Activated T-helper 2 cell treated with anti-CD3 and anti-CD28 coated beads, Interferon-gamma antibody, Interleukin-2, Interleukin-4, amounts not matched to agents 10 μg/mL and 5 μg/mL and 100 μg/mL, durations not matched to agents 14 hours and 24 hours and 36 hours (primary cell): ENCODE results near the gene ZDHHC7. TPM values are rescaled to one million over a fixed set of nuclear protein-coding genes. Genes with fewer than 3 reads are reported as not detected.

Experiments used
- DNase-seq: peaks from one replicate; pipeline ENCODE4 v3.0.0; 2021; ENCODE audit warnings: low spot score
- H3K27ac Mint-ChIP-seq: one replicate; pipeline ENCODE4 v1.8.0; 2021; ENCODE audit warnings: mixed read lengths
- H3K27me3 Mint-ChIP-seq: one replicate; pipeline ENCODE4 v1.8.0; 2021; ENCODE audit warnings: low read depth, mixed read lengths
- H3K36me3 Mint-ChIP-seq: one replicate; pipeline ENCODE4 v1.8.0; 2021; ENCODE audit warnings: low read depth, mixed read lengths
- H3K4me1 Mint-ChIP-seq: one replicate; pipeline ENCODE4 v1.8.0; 2021; ENCODE audit warnings: low read depth, mixed read lengths
- H3K4me3 Mint-ChIP-seq: one replicate; pipeline ENCODE4 v1.8.0; 2021; ENCODE audit warnings: low read depth, mild to moderate bottlenecking, moderate library complexity, mixed read lengths
- H3K9me3 Mint-ChIP-seq: one replicate; pipeline ENCODE4 v1.8.0; 2021; ENCODE audit warnings: mixed read lengths
- intact Hi-C: fragments of 100-400 bp; cut with micrococcal nuclease; formaldehyde crosslinking; loops from one replicate; pipeline ENCODE4 v1.15.1; 2023
- total RNA-seq: library from RNA; stranded (reverse); gene quantifications from 2 replicates; pipeline ENCODE4 v1.2.3, GENCODE V29; 2022

ZDHHC7 gene
- total RNA-seq, 1 donor from 2014 or later, result 30.0 TPM

DNA sequence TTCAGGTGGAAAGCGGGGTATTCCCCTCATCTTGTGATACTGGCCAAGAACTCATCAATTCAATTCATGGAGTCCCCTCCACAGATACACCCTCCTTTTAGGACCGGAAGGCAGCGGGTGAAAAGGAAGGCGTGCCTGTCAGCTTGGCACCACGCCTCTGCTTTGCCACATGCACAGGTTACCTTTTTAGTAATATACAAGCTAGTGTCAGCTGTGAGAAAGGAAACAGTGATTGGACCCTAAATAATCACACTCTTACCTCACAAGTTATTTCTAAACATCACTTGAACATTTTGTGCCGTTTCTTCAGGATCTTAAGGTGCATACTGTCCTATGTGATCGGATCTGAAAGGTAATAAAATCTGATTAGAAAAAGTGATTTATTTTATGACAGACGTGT is 15.7 kb downstream of the ZDHHC7 start:
- H3K4me1 Mint-ChIP-seq, result peaks cover 10% of the 10 kb centered on the region
- no peaks in the 10 kb centered on the region for H3K9me3 Mint-ChIP-seq
- H3K27me3 Mint-ChIP-seq, result no peaks in the 10 kb centered on the region
- no peak overlapping the region for H3K4me3 Mint-ChIP-seq
- no peak overlapping the region for H3K27ac Mint-ChIP-seq
- no peak for DNase-seq
- H3K36me3 Mint-ChIP-seq, result peaks cover 32% of the 10 kb centered on the region
- intact Hi-C loops, result no loop called here

GRCh38 chr16:84993926-84994325 is 17.4 kb downstream of the ZDHHC7 start:
- no peak overlapping the region for H3K4me3 Mint-ChIP-seq
- peaks cover 40% of the 10 kb centered on the region for H3K36me3 Mint-ChIP-seq
- no peak overlapping the region for H3K27ac Mint-ChIP-seq

GRCh38 chr16:84992717-84993075 is 18.6 kb downstream of the ZDHHC7 start:
- Mint-ChIP-seq H3K4me1 (peaks cover 6% of the 10 kb centered on the region), H3K36me3 (peaks cover 45% of the 10 kb centered on the region), H3K4me3 (no peak overlapping the region), H3K27me3 (no peaks in the 10 kb centered on the region), H3K9me3 (no peaks in the 10 kb centered on the region), H3K27ac (no peak overlapping the region)
- intact Hi-C loops, result no loop called here
- no peak for DNase-seq

More at GRCh38 chr16:84993926-84994325, 17.4 kb downstream of the ZDHHC7 start:
- intact Hi-C loops, result no loop called here
- no peak for DNase-seq
- no peaks in the 10 kb centered on the region for H3K27me3 Mint-ChIP-seq
- H3K4me1 Mint-ChIP-seq, result peaks cover 6% of the 10 kb centered on the region
- no peaks in the 10 kb centered on the region for H3K9me3 Mint-ChIP-seq

- intact Hi-C loops, result no loop called here
- Mint-ChIP-seq H3K27me3 (no peaks in the 10 kb centered on the region), H3K9me3 (no peaks in the 10 kb centered on the region), H3K36me3 (peaks cover 57% of the 10 kb centered on the region), H3K4me1 (peaks cover 12% of the 10 kb centered on the region), H3K27ac (no peak overlapping the region), H3K4me3 (no peak overlapping the region)
- no peak for DNase-seq
These were observed 20.6 kb downstream of the ZDHHC7 start for GRCh38 chr16:84990782-84991181.

- peaks cover 50% of the 10 kb centered on the region for H3K36me3 Mint-ChIP-seq
- H3K4me1 Mint-ChIP-seq, result peaks cover 6% of the 10 kb centered on the region
- no peak overlapping the region for H3K4me3 Mint-ChIP-seq
- no peak for DNase-seq
- no peak overlapping the region for H3K27ac Mint-ChIP-seq
- H3K27me3 Mint-ChIP-seq, result no peaks in the 10 kb centered on the region
- H3K9me3 Mint-ChIP-seq, result no peaks in the 10 kb centered on the region
- intact Hi-C loops, result no loop called here
These were observed 21.4 kb downstream of the ZDHHC7 start for GRCh38 chr16:84989749-84990620.

DNA sequence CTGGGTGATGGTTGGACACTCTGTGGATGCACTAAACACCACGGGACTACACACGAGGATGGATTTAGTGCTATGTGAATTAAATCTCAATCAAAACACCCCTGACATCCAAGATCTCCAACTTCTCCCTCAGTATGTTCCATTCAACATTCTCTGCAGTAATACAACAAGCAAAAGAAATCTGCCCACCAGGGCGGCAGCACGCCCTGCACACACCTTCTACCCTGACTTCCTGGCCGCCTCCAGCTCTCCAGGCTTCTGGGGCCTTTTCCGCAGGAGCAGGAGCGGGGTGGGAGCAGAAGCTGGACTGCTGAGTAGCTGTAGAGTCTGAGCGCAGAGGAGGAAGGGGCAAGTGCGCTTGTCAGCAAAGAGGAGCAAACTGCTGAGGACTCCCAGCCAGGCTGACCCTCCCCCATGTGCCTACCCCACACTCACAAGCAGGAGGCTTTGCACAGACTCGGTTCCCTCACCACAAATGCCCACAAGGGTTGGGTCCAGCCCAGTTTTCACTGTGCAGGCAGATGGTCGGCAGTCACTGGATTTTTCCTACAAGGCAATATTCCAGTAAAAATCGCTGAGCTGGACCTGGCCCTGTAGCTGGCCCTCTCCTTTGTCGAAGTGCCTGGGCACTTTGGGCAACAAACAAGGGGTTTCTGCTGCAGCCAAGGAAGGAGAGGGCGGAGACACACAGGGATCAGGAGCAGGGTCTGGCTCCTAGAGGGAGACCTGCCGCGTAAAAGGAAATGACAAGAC is 22.8 kb downstream of the ZDHHC7 start:
- Mint-ChIP-seq H3K4me1 (peaks cover 6% of the 10 kb centered on the region), H3K9me3 (no peaks in the 10 kb centered on the region), H3K27me3 (no peaks in the 10 kb centered on the region), H3K36me3 (peaks cover 38% of the 10 kb centered on the region), H3K4me3 (no peak overlapping the region), H3K27ac (no peak overlapping the region)
- intact Hi-C loops, result no loop called here
- DNase-seq, result no peak

DNA sequence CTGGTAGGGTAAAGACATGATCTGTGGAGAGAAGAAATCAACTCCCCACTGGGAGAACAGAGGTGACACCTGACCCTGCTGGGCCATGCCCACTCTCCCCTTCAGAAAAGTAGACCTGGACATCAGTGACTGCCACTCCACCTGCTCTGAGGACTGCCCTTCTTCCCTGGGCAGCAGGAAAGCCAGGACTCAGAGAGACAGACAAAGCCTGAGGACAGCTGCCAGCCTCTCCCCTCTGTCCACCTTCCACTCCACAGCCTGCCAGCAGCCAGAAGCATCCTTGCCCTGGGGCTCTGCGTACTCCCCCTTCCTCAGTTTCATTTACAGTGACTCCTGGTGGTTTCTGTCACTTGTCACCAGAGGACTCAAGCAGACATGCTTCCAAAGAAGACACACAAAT is 24.5 kb downstream of the ZDHHC7 start:
- Mint-ChIP-seq H3K9me3 (no peaks in the 10 kb centered on the region), H3K27ac (no peak overlapping the region), H3K36me3 (peaks cover 38% of the 10 kb centered on the region), H3K4me1 (peaks cover 6% of the 10 kb centered on the region), H3K27me3 (no peaks in the 10 kb centered on the region), H3K4me3 (no peak overlapping the region)
- intact Hi-C loops, result no loop called here
- DNase-seq, result no peak

DNA sequence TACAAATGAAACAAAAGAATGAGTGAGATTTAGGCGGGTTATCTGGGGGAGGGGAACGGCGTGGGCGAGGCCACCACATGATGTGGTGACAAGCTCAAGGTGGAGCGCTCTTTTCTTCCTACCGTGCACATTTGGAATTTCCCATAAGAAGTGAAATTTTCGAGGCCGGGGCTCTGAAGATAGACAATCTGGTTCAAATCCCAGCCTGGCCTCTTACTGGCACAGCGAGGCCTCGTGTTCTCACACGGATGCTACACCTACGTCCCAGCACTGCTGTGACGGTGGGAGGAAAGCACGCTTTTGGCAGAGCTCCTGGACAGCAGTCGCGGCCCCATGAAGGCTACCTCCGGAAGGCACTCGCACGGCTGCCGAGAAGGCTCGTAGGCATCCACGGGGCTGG is 25.2 kb downstream of the ZDHHC7 start:
- H3K4me1 Mint-ChIP-seq, result peaks cover 6% of the 10 kb centered on the region
- DNase-seq, result no peak
- H3K9me3 Mint-ChIP-seq, result no peaks in the 10 kb centered on the region
- peaks cover 45% of the 10 kb centered on the region for H3K36me3 Mint-ChIP-seq
- intact Hi-C loops, result no loop called here
- H3K4me3 Mint-ChIP-seq, result no peak overlapping the region
- no peaks in the 10 kb centered on the region for H3K27me3 Mint-ChIP-seq
- no peak overlapping the region for H3K27ac Mint-ChIP-seq

- Mint-ChIP-seq H3K27ac (no peak overlapping the region), H3K36me3 (peaks cover 47% of the 10 kb centered on the region), H3K4me3 (no peak overlapping the region), H3K27me3 (no peaks in the 10 kb centered on the region), H3K4me1 (peaks cover 6% of the 10 kb centered on the region), H3K9me3 (no peaks in the 10 kb centered on the region)
- DNase-seq, result no peak
- intact Hi-C loops, result no loop called here
These were observed 26.0 kb downstream of the ZDHHC7 start for GRCh38 chr16:84985079-84986065.

- H3K9me3 Mint-ChIP-seq, result no peaks in the 10 kb centered on the region
- DNase-seq, result no peak
- peaks cover 6% of the 10 kb centered on the region for H3K4me1 Mint-ChIP-seq
- no peak overlapping the region for H3K27ac Mint-ChIP-seq
- H3K36me3 Mint-ChIP-seq, result peaks cover 50% of the 10 kb centered on the region
- intact Hi-C loops, result no loop called here
- H3K4me3 Mint-ChIP-seq, result no peak overlapping the region
- no peaks in the 10 kb centered on the region for H3K27me3 Mint-ChIP-seq
These were observed 28.9 kb downstream of the ZDHHC7 start for GRCh38 chr16:84982434-84982833.

- H3K4me3 Mint-ChIP-seq, result no peak overlapping the region
- no peak for DNase-seq
- intact Hi-C loops, result no loop called here
- no peak overlapping the region for H3K27ac Mint-ChIP-seq
- H3K4me1 Mint-ChIP-seq, result no peaks in the 10 kb centered on the region
- no peaks in the 10 kb centered on the region for H3K27me3 Mint-ChIP-seq
- peaks cover 57% of the 10 kb centered on the region for H3K36me3 Mint-ChIP-seq
- H3K9me3 Mint-ChIP-seq, result no peaks in the 10 kb centered on the region
These were observed 31.8 kb downstream of the ZDHHC7 start for GRCh38 chr16:84979516-84979915.

- H3K4me1 Mint-ChIP-seq, result no peaks in the 10 kb centered on the region
- no peaks in the 10 kb centered on the region for H3K27me3 Mint-ChIP-seq
These were observed 34.5 kb downstream of the ZDHHC7 start for GRCh38 chr16:84976644-84977400.

More at GRCh38 chr16:84976644-84977400, 34.5 kb downstream of the ZDHHC7 start:
- peaks cover 58% of the 10 kb centered on the region for H3K36me3 Mint-ChIP-seq
- H3K27ac Mint-ChIP-seq, result no peak overlapping the region
- no peaks in the 10 kb centered on the region for H3K9me3 Mint-ChIP-seq
- no peak overlapping the region for H3K4me3 Mint-ChIP-seq
- no peak for DNase-seq
- intact Hi-C loops, result no loop called here
